Measurements from ENCODE around the gene NSUN6.
"Not testable (repeated sequence)": the region's sequence is repeated elsewhere in the genome, so short reads cannot be mapped to it uniquely, and the experiment has no call there.

The NSUN6 gene

DNA sequence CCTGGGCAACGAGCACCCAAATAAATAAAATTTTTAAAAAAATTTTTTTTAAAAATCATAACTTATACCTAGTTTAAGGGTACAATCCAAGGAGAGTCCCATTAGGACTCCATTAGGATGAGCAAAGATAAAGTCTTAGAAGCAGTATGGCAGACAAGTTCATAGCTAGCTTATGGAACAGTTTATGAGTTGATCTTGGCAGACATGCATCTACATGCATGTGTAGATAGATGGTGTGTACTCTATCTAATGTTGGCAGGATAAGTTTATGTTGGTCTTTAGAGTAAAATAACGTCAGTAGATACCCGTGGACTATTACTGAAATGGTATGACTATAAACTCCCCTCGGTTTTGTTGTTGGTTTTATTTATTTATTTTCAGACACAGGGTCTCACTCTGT lies 40.2 kb downstream of the NSUN6 start:
- in situ Hi-C loops (cut with HindIII; ENCODE audit: low sequenced_read_pairs): no loop called here

DNA sequence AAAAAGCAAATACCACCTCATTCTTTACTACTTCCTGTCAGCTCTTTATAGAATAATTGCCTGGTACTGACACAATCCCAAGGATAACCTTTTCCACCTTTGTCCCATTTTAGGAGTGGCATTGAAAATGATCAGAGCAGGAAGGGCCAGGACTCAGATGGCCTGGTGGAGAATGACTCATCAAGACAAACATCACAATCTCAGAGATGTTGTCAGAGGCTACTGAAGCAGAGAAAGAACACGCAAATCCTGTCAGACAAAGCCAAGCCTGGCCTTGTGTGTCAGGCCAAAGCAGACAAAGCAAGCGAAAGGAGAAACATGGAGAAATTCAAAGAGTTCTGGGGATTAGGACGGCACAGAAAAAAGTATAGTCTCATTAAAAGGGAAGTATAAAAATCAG lies 40.9 kb downstream of the NSUN6 start:
- in situ Hi-C loops (cut with HindIII; ENCODE audit: low sequenced_read_pairs): no loop called here

DNA sequence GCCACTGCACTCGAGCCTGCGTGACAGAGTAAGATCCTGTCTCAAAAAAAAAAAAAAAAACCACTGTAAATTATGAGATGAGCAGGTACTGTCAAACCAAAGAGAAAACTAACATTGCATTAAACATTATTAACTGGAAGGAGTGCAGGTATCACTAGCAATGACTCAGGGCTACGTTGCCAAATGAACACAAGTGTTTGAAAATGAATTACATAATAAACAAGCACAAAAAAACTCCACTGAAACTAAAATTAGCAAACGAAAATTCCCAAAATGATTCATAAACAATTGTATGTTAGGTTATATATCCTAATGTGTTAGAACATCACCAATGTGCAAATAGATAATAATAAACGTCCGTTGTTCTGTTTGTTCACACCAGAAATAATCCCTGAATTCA lies 42.8 kb downstream of the NSUN6 start:
- in situ Hi-C loops (cut with HindIII; ENCODE audit: low sequenced_read_pairs): no loop called here

DNA sequence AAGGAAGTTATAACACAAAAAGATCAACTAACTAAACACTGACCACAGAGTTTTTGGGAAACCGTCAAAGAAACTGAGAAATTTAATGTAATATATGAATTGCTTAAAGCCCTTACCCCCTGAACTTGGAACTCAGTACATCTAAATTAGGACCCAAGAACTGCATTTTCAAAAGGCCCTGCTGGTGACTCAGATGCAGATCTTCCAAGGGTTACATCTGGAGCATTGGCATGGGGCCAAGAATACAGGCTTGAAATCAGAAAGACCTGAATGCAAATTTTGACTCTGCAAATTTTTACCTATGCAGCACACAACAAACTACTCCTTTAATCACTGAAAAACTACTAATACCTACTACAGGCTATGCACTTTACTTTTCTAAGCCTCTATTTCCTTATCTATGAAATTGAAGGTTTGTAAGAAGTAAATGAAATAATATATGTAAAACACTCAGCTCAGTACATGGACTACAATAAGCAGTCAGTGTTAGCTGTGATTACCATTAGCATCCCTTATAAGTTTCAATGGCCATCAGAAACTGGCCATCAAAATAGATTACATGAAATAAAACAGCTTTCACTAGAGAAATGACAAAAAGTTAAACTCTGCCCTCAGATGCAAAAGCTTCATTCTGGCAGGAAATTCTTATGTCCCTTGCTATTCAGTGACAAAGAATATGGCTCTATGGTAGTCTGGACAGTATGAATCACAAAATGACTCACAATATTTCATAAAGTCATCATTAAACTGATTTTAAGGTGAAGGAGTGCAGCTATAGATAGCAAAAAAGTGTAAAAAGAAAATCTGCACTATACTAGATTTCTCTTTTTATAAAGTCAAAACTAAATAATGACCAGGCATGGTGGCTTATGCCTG lies 43.6 kb downstream of the NSUN6 start:
- in situ Hi-C loops (cut with HindIII; ENCODE audit: low sequenced_read_pairs): no loop called here

DNA sequence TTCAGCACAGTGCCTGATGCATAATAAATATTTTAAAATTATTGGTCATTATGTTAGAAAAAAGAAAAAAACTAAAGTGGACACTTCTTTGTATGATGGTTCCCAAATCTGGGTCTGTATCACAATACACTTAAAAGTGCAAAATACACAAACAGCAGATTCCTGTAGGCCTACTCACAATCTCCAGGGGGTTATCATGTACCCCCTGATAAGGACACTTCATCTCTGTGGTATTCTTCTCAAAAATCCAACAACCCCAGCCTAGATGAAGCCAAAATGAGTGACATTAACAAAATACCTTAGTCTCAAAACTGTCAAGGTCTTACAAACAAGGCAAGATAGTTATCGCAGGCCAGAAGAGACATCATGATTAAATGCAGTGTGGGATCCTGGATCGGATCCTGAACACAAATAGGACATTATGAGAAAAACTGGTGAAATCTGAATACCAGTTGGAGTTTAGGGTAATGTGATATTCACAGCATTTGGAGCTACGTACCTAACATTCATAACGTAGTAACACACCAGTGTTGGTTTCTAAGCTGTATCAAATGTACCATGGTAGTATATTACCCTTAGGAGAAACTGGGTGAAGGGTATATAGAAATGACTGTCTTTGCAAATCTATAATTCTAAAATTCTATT lies 45.2 kb downstream of the NSUN6 start:
- in situ Hi-C loops (cut with HindIII; ENCODE audit: low sequenced_read_pairs): no loop called here

DNA sequence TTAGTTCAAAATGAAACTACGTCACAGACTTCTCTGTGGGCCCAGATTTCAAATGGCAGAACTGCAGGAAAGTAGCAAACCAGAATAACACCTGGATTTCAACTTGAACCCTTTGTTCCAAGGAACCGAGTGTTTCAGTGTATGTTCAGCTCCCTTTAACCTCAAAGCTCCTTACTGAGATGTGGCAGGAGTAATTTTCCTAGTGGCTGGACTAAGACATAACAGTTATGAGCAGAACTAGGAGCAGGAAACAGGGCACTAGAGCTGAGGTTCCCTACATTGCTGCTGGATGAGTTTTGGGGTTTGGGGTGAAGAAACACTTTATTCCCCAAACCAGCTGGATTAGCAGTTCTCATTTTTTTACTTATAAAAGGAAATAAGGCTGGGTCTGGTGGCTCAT lies 50.1 kb downstream of the NSUN6 start:
- in situ Hi-C loops (cut with HindIII; ENCODE audit: low sequenced_read_pairs): no loop called here

DNA sequence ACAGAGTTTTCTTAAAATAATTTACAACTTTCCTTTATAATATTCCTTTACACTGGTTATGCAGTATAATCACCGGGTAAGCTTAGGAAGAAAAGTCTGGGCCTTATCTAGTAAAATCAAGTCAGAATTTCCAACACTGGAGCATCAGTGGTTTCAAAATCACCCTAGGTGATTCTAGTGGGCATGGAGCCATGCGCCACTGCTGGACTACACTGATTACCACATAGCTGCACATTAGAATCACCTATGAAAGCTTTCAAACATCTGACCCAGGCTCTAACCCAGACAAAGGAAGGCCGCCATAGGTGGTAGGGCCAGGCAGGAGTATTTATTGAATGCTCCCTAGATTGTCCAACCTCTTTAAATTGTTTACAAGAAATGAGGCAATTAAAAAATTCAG lies 52.0 kb downstream of the NSUN6 start:
- in situ Hi-C loops (cut with HindIII; ENCODE audit: low sequenced_read_pairs): no loop called here

DNA sequence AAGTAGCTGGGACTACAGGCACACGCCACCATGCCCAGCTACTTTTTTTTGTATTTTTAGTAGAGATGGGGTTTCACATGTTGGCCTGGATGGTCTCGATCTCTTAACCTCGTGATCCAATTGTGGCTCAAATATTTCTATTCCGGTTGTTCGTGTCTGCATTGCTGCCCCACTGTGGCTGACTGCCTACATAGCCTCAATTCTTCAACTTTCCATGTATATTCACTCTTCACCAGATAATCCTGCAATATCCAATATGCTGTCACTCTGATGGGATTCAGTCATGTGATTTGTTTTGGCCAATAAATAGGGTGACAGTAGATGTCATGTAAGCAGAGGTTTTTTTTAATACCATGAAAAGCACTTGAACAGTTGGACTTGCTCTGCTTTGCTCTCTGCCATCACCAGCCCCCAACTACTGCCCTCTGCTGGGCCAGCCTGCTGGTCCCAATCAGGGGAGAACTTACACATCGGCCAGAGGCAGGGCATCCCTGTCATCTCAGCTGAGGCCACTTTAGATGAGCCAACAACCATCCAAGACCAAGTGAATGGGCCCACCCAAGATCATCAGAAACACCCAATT lies 56.7 kb downstream of the NSUN6 start:
- in situ Hi-C loops (cut with HindIII; ENCODE audit: low sequenced_read_pairs): no loop called here

DNA sequence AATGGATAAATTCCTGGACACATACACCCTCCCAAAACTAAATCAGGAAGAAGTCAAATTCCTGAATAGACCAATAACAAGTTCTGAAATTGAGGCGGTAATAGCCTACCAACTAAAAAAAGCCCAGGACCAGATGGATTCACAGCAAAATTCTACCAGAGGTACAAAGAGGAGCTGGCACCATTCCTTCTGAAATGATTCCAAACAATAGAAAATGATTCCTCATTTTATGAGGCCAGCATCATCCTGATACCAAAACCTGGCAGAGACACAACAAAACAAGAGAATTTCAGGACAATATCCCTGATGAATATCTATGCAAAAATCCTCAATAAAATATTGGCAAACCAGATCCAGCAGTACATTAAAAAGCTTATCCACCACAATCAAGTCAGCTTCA lies 60.2 kb downstream of the NSUN6 start:
- in situ Hi-C loops (cut with HindIII; ENCODE audit: low sequenced_read_pairs): not testable (repeated sequence)

DNA sequence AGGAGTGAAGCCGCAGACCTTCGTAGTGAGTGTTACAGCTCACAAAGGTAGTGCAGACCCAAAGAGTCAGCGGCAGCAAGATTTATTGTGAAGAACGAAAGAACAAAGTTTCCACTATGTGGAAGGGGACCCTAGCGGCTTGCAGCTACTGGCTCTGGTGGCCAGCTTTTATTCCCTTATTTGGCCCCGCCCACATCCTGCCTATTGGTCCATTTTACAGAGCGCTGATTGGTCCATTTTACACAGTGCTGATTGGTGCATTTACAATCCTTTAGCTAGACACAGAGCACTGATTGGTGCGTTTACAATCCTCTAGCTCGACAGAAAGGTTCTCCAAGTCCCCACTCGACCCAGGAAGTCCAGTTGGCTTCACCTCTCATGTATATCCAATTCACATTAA lies 64.8 kb downstream of the NSUN6 start:
- in situ Hi-C loops (cut with HindIII; ENCODE audit: low sequenced_read_pairs): not testable (repeated sequence)

DNA sequence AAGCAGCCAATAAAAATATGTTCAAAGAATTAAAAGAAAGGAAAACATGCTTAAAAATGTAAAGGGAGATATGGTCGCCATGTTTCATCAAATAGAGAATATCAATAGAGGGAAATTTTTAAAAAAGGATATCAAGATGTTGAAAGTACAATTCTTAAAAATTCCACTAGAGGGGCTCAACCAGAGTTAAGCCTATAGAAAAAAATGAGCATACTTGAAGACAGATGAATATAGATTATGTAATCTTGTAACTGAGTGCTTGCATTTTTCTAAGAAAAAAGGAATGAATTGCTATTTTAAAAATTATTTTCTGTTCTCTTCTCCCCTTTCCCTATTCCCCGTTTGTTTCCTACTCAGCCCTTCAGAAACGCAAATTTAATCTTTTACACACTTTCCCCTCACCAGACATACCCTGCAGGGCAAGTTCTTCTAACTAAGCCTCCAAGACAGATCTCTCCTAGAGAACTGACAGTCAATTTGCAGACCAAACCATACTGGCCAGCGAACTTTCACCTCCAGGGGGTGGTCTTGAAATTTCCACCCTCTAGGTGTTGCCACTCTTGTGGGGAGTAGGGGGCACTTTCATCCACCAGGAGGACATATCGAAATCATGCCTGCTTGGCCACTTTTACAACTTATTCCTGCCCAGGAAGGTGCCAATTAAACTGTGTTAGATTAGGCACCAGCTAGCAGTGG lies 67.7 kb downstream of the NSUN6 start:
- in situ Hi-C loops (cut with HindIII; ENCODE audit: low sequenced_read_pairs): no loop called here

DNA sequence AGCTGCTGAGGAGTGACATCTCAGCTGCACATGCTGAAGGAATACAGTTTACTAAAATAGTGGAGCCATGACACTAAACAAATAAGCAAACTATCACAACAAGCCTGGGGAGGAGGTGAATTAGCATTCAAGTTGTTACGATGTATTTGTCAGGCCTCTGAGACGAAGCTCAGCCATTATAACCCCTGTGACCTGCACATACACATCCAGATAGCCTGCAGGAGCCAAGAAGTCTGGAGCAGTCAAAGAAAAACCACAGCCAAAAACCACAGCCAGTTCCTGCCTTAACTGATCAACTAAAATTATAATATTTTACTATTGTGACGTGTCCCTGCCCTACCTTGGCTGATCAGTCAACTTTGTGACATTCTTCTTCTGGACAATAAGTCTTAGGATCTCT lies 68.6 kb downstream of the NSUN6 start:
- in situ Hi-C loops (cut with HindIII; ENCODE audit: low sequenced_read_pairs): no loop called here

DNA sequence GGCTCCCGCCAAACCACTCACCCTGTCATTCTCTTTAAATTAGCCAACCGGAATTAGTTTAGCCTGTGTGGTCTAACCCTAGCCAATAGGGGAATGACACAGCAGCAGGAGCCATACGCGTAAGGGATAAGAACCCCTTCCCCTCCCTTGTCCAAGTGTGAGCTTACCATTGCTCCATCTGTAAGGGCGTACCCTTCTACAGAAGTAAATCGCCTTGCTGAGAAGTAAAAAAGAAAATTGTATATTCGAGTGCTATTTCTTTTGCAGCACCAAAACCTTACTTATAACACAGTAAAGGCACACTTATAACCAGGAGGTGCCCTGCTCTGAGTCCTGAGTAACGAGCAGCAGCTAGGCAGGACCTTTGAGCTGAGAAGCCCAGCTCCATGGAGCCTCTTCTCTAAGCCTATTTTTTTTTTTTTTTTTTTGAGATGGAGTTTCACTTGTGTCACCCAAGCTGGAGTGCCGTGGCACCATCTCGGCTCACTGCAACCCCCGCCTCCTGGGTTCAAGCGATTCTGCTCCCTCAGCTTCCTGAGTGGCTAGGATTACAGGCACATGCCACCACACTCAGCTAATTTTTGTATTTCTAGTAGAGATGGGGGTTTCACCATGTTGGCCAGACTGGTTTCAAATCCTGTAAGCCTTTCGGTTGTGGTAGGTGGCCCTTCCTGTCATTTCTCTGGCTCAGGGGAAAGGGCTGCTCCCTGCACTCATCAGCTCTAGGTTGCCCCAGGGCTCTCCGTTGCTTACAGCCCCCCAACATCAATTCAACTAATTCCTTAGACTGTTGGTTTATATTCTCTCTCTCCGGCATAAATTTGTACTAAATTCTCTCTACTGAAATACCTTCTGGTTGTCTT lies 73.3 kb downstream of the NSUN6 start:
- in situ Hi-C loops (cut with HindIII; ENCODE audit: low sequenced_read_pairs): no loop called here

DNA sequence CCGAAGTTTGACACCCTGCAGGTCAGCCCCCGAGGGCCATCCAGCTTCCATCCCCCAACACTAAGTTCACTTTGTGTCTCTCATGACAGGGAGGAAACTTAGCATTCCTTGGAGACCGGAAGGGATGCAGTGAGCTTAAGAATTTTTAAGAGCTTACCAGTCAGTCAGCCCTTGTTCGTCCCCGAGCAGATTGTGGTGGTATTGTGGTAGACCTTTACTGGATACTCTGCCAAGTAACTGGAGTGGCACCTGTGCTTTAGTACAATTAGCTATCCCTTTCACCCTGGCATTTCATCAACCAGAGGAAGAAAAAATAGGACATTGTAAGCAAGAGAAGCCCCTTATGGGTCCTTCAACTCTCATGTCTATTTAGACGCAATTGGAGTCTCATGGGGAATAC lies 74.8 kb downstream of the NSUN6 start:
- in situ Hi-C loops (cut with HindIII; ENCODE audit: low sequenced_read_pairs): no loop called here

DNA sequence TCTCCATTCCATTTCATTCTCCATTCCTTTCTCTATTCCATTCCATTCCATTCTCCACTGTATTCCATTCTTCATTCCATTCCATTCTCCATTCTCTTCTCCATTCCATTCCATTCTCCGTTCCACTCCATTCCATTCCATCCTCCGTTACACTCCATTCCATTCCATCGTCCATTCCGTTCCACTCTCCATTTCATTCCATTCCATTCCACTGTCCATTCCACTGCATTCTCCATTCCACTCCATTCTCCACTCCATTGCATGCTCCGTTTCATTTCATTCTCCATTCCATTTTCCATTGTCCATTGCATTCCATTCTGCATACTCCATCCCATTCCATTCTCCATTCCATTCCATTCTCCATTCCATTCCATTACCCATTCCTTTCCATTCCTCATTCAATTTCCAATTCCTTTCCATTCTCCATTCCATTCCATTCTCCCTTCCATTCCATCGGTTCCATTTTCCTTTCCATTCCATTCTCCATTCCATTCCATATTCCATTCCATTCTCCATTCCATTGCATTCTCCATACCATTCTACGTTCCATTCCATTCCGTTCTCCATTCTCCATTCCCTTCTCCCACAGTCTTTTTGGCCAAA lies 78.3 kb downstream of the NSUN6 start:
- in situ Hi-C loops (cut with HindIII; ENCODE audit: low sequenced_read_pairs): no loop called here

DNA sequence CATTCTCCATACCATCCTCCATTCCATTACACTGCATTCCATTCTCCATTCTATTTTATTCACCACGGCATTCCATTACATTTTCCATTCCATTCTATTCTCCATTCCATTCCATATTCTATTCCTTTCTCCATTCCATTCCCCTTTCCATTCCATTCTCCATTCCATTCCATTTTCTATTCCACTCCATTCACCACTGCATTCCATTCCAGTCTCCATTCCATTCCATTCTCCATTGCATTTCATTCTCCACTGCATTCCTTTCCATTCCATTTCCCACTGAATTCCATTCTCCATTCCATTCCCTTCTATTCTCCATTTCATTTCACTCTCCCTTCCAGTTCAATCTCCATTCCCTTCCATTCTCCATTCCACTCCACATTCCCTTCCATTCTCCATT lies 79.6 kb downstream of the NSUN6 start:
- in situ Hi-C loops (cut with HindIII; ENCODE audit: low sequenced_read_pairs): no loop called here

DNA sequence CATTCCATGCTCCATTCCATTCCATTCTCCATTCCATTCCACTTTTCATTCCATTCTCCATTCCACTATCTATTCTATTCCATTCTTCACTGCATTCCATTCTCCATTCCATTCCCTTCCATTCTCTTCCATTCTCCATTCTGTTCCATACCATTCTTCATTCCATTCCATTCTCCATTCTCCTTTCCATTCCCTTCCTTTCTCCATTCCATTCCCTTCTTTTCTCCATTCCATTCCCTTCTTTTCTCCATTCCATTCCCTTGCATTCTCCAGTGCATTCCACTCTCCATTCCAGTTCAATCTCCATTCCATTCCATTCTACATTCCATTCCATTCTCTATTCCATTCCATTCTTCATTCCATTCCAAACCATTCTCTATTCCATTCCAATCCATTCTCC lies 80.3 kb downstream of the NSUN6 start:
- in situ Hi-C loops (cut with HindIII; ENCODE audit: low sequenced_read_pairs): no loop called here

DNA sequence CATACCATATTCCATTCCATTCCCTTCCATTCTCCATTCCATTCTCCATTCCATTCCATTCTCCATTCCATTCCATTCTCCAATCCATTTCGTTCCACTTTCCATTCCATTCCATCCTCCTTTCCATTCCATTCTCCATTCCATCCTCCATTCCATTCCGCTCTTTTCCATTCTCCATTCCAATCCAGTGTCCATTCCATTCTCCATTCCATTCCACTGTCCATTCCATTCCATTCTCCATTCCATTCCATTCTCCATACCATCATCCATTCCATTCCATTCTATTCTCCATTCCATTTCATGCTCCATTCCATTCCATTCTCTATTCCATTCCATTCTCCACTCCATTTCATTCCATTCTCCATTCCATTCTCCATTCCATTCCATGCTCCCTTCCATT lies 81.0 kb downstream of the NSUN6 start:
- in situ Hi-C loops (cut with HindIII; ENCODE audit: low sequenced_read_pairs): not testable (repeated sequence)

DNA sequence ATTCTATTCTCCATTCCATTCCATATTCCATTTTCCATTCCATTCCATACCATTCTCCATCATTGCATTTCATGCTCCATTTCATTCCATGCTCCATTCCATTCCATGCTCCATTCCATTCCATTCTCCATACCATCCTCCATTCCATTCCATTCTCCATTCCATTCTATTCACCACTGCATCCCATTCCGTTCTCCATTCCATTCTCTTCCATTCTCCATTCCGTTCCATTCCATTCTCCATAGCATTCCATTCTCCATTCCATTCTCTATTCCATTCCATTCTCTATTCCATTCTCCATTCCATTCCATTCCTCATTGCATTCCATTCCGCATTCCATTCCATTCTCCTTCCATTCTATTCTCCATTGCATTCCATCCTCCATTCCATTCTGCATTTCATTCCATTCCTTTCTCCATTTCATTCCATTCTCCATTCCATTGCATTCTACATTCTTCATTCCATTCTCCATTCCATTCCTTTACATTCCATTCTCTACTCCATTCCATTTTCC lies 84.0 kb downstream of the NSUN6 start:
- in situ Hi-C loops (cut with HindIII; ENCODE audit: low sequenced_read_pairs): no loop called here

DNA sequence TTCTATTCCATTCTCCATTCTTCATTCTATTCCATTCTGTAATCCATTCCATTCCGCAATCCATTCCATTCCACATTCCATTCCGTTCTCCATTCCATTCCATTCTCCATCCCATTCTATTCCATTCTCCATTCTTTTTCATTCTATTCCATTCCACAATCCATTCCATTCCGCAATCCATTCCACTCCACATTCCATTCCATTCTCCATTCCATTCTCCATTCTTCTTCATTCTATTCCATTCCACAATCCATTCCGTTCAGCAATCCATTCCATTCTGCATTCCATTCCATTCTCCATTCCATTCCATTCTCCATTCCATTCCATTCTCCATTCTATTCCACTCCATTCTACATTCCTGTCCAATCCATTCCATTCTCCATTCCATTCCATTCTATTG lies 85.2 kb downstream of the NSUN6 start:
- in situ Hi-C loops (cut with HindIII; ENCODE audit: low sequenced_read_pairs): no loop called here
